ENCODE data around the gene CHKA. TPM values are rescaled to one million over a fixed set of nuclear protein-coding genes. Genes with fewer than 3 reads are reported as not detected.

Gene CHKA
- total and polyA plus RNA-seq, 2 donors (not counting 3 experiments of a cell fraction or from before 2014, with no cell fraction given) = 21.4 to 25.1 TPM

DNA sequence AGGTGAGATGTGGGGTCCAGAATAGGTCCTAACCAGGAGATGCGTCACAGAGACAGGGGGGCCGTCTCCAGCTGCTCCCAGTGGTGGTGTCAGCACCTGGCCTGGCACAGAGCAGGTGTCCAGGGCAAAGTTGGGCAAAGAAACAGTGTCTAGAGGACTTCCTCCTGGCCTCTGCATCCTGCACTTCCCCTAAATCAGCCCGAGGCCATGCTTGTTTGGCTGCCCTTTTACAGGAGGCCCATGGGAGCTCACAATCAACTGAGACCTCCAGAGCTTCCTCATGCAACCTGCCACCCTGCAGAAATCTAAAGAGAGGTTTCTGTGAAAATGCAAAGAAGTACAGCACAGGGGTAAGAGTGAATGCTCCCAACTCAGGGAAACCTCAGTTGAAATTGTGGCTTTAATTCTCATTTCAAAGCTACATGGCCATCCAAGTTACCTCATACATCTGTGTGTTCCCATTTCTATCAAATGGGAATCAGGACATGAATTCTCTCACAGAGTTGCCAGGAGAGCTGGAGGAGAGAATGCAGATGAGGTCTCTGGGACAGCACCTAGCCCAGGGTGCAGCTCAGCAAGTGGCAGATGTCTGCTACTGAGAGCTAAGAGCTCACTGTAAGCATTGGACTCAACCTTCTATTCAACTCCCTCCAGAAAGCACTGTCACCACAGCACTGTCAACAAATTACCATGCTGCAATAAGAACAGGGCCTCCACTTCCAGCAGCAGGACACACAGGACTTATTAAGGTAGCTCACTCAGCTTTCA, 49.7 kb downstream of the CHKA start:
- no peak overlapping the region for H3K9ac ChIP-seq (replicated peaks; ENCODE audit: extremely low read depth, insufficient read depth, low read length)
- no peak overlapping the region for H3K27ac ChIP-seq (ENCODE audit: insufficient read depth, low read depth, low read length)
- H3K79me2 ChIP-seq (ENCODE audit: control insufficient read depth, insufficient read depth, low read length) = no peaks in the 10 kb centered on the region
- BruUV-seq (replicated peaks) = no TSS peak
- H3K4me2 ChIP-seq (ENCODE audit: insufficient read depth, low read length) = no peak overlapping the region
- intact Hi-C loops (cut with micrococcal nuclease) = no loop called here
- DNase-seq (ENCODE audit: low read depth, low spot score) = no peak
- H2AFZ ChIP-seq (ENCODE audit: low read depth, low read length) = no peak overlapping the region
- no peaks in the 10 kb centered on the region for H3K27me3 ChIP-seq (ENCODE audit: control insufficient read depth in 2 of 2, insufficient read depth in 2 of 2, low read length in 2 of 2)
- dilution Hi-C loops (cut with MboI; ENCODE audit: extremely low pct_ligation_motif_present, low sequenced_read_pairs) = no loop called here
- H3K4me1 ChIP-seq (ENCODE audit: control insufficient read depth, extremely low read depth, insufficient read depth, low read length) = no peaks in the 10 kb centered on the region
- CTCF ChIA-PET = interaction anchor here (0.7 to 1.8 kb wide), 6 partner anchors 12 to 138 kb away, joined by 3 to 4 read pairs (median 4); no protein-coding TSS in a partner anchor
- H3K36me3 ChIP-seq (ENCODE audit: control insufficient read depth in 2 of 2, extremely low read depth in 1 of 2, insufficient read depth in 2 of 2, low read length in 2 of 2) = peaks cover 0 to 24% of the 10 kb centered on the region in 2 experiments
- no peaks in the 10 kb centered on the region for H4K20me1 ChIP-seq (replicated peaks; ENCODE audit: control insufficient read depth, extremely low read depth, insufficient read depth, low read length)
- no peaks in the 10 kb centered on the region for H3K9me3 ChIP-seq (replicated peaks; ENCODE audit: control insufficient read depth, insufficient read depth, low read length)
- POLR2A ChIA-PET = no interaction called here
- no peak for FAIRE-seq
- H3K4me3 ChIP-seq (replicated peaks in 1 of 3; ENCODE audit: insufficient read depth in 1 of 3, low read depth in 1 of 3, low read length in 3 of 3) = no peak overlapping the region
- H3K9me1 ChIP-seq (replicated peaks; ENCODE audit: control insufficient read depth, extremely low read depth, insufficient read depth, low read length) = no peaks in the 10 kb centered on the region
- TF ChIP-seq JUN (IDR thresholded peaks at IDR 0.05; ENCODE audit: borderline replicate concordance, insufficient read depth, insufficient read length, low read depth) = no peak
- TF ChIP-seq POLR2A (IDR thresholded peaks at IDR 0.05; ENCODE audit: low read depth, low read length) = no peak
- TF ChIP-seq POLR2AphosphoS5 (IDR thresholded peaks at IDR 0.05; ENCODE audit: insufficient read depth, low read depth, low read length) = no peak
- TF ChIP-seq FOS (IDR thresholded peaks at IDR 0.05; ENCODE audit: borderline replicate concordance, insufficient read depth, low read length) = no peak
- no peak for TF ChIP-seq GATA2 (IDR thresholded peaks at IDR 0.05; ENCODE audit: insufficient read depth, insufficient read length, low read depth, low read length)
- no peak for TF ChIP-seq EZH2 (IDR thresholded peaks at IDR 0.05; ENCODE audit: borderline replicate concordance, low read depth, low read length, severe bottlenecking)
- TF ChIP-seq MAX (IDR thresholded peaks at IDR 0.05; ENCODE audit: insufficient read depth, insufficient read length) = no peak
- TF ChIP-seq, protein P1, sequence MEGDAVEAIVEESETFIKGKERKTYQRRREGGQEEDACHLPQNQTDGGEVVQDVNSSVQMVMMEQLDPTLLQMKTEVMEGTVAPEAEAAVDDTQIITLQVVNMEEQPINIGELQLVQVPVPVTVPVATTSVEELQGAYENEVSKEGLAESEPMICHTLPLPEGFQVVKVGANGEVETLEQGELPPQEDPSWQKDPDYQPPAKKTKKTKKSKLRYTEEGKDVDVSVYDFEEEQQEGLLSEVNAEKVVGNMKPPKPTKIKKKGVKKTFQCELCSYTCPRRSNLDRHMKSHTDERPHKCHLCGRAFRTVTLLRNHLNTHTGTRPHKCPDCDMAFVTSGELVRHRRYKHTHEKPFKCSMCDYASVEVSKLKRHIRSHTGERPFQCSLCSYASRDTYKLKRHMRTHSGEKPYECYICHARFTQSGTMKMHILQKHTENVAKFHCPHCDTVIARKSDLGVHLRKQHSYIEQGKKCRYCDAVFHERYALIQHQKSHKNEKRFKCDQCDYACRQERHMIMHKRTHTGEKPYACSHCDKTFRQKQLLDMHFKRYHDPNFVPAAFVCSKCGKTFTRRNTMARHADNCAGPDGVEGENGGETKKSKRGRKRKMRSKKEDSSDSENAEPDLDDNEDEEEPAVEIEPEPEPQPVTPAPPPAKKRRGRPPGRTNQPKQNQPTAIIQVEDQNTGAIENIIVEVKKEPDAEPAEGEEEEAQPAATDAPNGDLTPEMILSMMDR (IDR thresholded peaks at IDR 0.05; ENCODE audit: extremely low read depth in 1 of 2, insufficient read depth in 1 of 2, low read depth in 1 of 2, low read length in 2 of 2) = no peak
- no peak for TF ChIP-seq MYC (IDR thresholded peaks at IDR 0.05; ENCODE audit: low read depth, low read length)

All from endothelial cell of umbilical vein (primary cell).